Islet precursor cell (in vitro differentiated cells): ENCODE results near the gene KIF16B.
A peak's percentile ranks its signal among the peaks of the same experiment; 100 is the strongest.
"Not testable (repeated sequence)": the region's sequence is repeated elsewhere in the genome, so short reads cannot be mapped to it uniquely, and the experiment has no call there.

Source experiments
- DNase-seq: peaks from one replicate; pipeline ENCODE4 v3.0.0-alpha.2; 2018

Gene KIF16B

GRCh38 chr20:16588241-16588640 is 15.0 kb upstream of the KIF16B start:
- DNase-seq: no peak

- DNase-seq: no peak
Observed at GRCh38 chr20:16587066-16587465, 13.8 kb upstream of the KIF16B start.

GRCh38 chr20:16583474-16583873 is 10.2 kb upstream of the KIF16B start:
- no peak for DNase-seq

GRCh38 chr20:16581241-16581640 is 8.0 kb upstream of the KIF16B start:
- DNase-seq: no peak

- DNase-seq: no peak
Observed at GRCh38 chr20:16580620-16581019, 7.4 kb upstream of the KIF16B start.

GRCh38 chr20:16580147-16580546 is 6.9 kb upstream of the KIF16B start:
- DNase-seq: peak; percentile 91

- DNase-seq: no peak
Observed at GRCh38 chr20:16576219-16576618, 3.0 kb upstream of the KIF16B start.

- DNase-seq: no peak
Observed at GRCh38 chr20:16575390-16576140, 2.3 kb upstream of the KIF16B start.

GRCh38 chr20:16574656-16575355 is 1.6 kb upstream of the KIF16B start:
- DNase-seq: peak; percentile 96

GRCh38 chr20:16571333-16571732 is 1.9 kb downstream of the KIF16B start:
- DNase-seq: no peak

GRCh38 chr20:16569246-16570153 is 3.7 kb downstream of the KIF16B start:
- no peak for DNase-seq

- DNase-seq: no peak
Observed at GRCh38 chr20:16566080-16566479, 7.2 kb downstream of the KIF16B start.

- DNase-seq: not testable (repeated sequence)
Observed at GRCh38 chr20:16564079-16564478, 9.2 kb downstream of the KIF16B start.

GRCh38 chr20:16563066-16563806 is 10.0 kb downstream of the KIF16B start:
- DNase-seq: no peak

- no peak for DNase-seq
Observed at GRCh38 chr20:16562259-16562658, 11.0 kb downstream of the KIF16B start.

- no peak for DNase-seq
Observed at GRCh38 chr20:16560661-16561060, 12.6 kb downstream of the KIF16B start.

- DNase-seq: no peak
Observed at GRCh38 chr20:16560216-16560615, 13.0 kb downstream of the KIF16B start.

- no peak for DNase-seq
Observed at GRCh38 chr20:16556301-16556700, 16.9 kb downstream of the KIF16B start.

GRCh38 chr20:16555754-16556153 is 17.5 kb downstream of the KIF16B start:
- no peak for DNase-seq

- DNase-seq: no peak
Observed at GRCh38 chr20:16554766-16555543, 18.3 kb downstream of the KIF16B start.

- DNase-seq: no peak
Observed at GRCh38 chr20:16553684-16554083, 19.6 kb downstream of the KIF16B start.

- no peak for DNase-seq
Observed at GRCh38 chr20:16553101-16553500, 20.1 kb downstream of the KIF16B start.
